NCI-H1930 (cell line): ENCODE measurements around the gene TSHZ2.
"Not testable (repeated sequence)": the region's sequence is repeated elsewhere in the genome, so short reads cannot be mapped to it uniquely, and the experiment has no call there.

Source experiments
- DNase-seq, 2 experiments: peaks; one replicate each; lab custom pipeline; 2025; lab: John Stamatoyannopoulos, UW

TSHZ2 gene

GRCh38 chr20:53447316-53447715 lies 475.2 kb downstream of the TSHZ2 start:
- no peak for DNase-seq

- no peak for DNase-seq
Observed at GRCh38 chr20:53448426-53448825, 476.3 kb downstream of the TSHZ2 start.

GRCh38 chr20:53448875-53449274 lies 476.7 kb downstream of the TSHZ2 start:
- no peak for DNase-seq

- no peak for DNase-seq
Observed at GRCh38 chr20:53453076-53453475, 480.9 kb downstream of the TSHZ2 start.

- no peak for DNase-seq
Observed at GRCh38 chr20:53454675-53455276, 482.6 kb downstream of the TSHZ2 start.

- DNase-seq = no peak
Observed at GRCh38 chr20:53463101-53463972, 491.2 kb downstream of the TSHZ2 start.

GRCh38 chr20:53466279-53466678 lies 494.1 kb downstream of the TSHZ2 start:
- DNase-seq = no peak

GRCh38 chr20:53468587-53468986 lies 496.4 kb downstream of the TSHZ2 start:
- DNase-seq = no peak

GRCh38 chr20:53472859-53473258 lies 500.7 kb downstream of the TSHZ2 start:
- not testable (repeated sequence) for DNase-seq

- no peak for DNase-seq
Observed at GRCh38 chr20:53480913-53481312, 508.8 kb downstream of the TSHZ2 start.

GRCh38 chr20:53487461-53488200 lies 515.5 kb downstream of the TSHZ2 start:
- no peak for DNase-seq

- DNase-seq = no peak
Observed at GRCh38 chr20:53488775-53489272, 516.7 kb downstream of the TSHZ2 start.

- DNase-seq = no peak
Observed at GRCh38 chr20:53489528-53489927, 517.4 kb downstream of the TSHZ2 start.

- no peak for DNase-seq
Observed at GRCh38 chr20:53490620-53491019, 518.5 kb downstream of the TSHZ2 start.

- no peak for DNase-seq
Observed at GRCh38 chr20:53491462-53491861, 519.3 kb downstream of the TSHZ2 start.

GRCh38 chr20:53492212-53492611 lies 520.1 kb downstream of the TSHZ2 start:
- DNase-seq = no peak

- no peak for DNase-seq
Observed at GRCh38 chr20:53493311-53493857, 521.2 kb downstream of the TSHZ2 start.

- DNase-seq = no peak
Observed at GRCh38 chr20:53494753-53495152, 522.6 kb downstream of the TSHZ2 start.

- DNase-seq = no peak
Observed at GRCh38 chr20:53495398-53496092, 523.4 kb downstream of the TSHZ2 start.

- no peak for DNase-seq
Observed at GRCh38 chr20:53497246-53497645, 525.1 kb downstream of the TSHZ2 start.

GRCh38 chr20:53498341-53498740 lies 526.2 kb downstream of the TSHZ2 start:
- no peak for DNase-seq

GRCh38 chr20:53500651-53501050 lies 528.5 kb downstream of the TSHZ2 start:
- no peak for DNase-seq
